Right lobe of liver (tissue), 4 donors: ENCODE measurements around the gene CYBB.
A peak's percentile ranks its signal among the peaks of the same experiment; 100 is the strongest.

Experiments used
- CTCF ChIP-seq, 4 donors: fragments of 200-600 bp in 3 of 4; fragments of 450-650 bp in 1 of 4; IDR thresholded peaks; one replicate each; pipeline versions ENCODE4 v1.5.1 to v1.8.0; 2016 to 2022; ENCODE audit warnings: antibody characterized with exemption in 4 of 4, mild to moderate bottlenecking in 2 of 4
- POLR2A ChIP-seq: fragments of 450-650 bp; IDR thresholded peaks from one replicate; pipeline ENCODE4 v1.6.1; 2017; ENCODE audit warnings: antibody characterized with exemption, mild to moderate bottlenecking
- donor health status: DM: no; HTN: no; CAD: no.
- donor health status: DM: no; HTN: no; CAD: no.
- donor health status: DM: no; HTN: yes; CAD: no.

- peak; percentile 90 to 92 (median 90) for TF ChIP-seq CTCF (IDR thresholded peaks at IDR 0.05)
- TF ChIP-seq POLR2A: no peak
Observed at GRCh38 chrX:37745354-37745753, 34.5 kb upstream of the CYBB start.
